Activated CD8-positive, alpha-beta memory T cell treated with anti-CD3 and anti-CD28 coated beads for 36 hours (primary cell): ENCODE measurements around the gene IFI35. TPM values are rescaled to one million over a fixed set of nuclear protein-coding genes. Genes with fewer than 3 reads are reported as not detected.
"Not testable (repeated sequence)": the region's sequence is repeated elsewhere in the genome, so short reads cannot be mapped to it uniquely, and the experiment has no call there.

Source experiments
- CTCF ChIA-PET: fragments of 350-600 bp; sonication (Branson Sonifier 250); formaldehyde crosslinking; loops from one replicate; lab custom pipeline; 2021; ENCODE audit warnings: antibody characterized with exemption; lab: Charles Lee
- POLR2A ChIA-PET: fragments of 350-600 bp; sonication (Branson Sonifier 250); formaldehyde crosslinking; loops from one replicate; lab custom pipeline; 2021; ENCODE audit warnings: antibody characterized with exemption; lab: Charles Lee
- total RNA-seq, 2 experiments: library from RNA; stranded (reverse); gene quantifications; one replicate each; pipeline ENCODE4 v1.2.3, GENCODE V29; 2021

IFI35 gene
- total RNA-seq, 2 experiments from 2014 or later, result 19.0 to 21.9 TPM

DNA sequence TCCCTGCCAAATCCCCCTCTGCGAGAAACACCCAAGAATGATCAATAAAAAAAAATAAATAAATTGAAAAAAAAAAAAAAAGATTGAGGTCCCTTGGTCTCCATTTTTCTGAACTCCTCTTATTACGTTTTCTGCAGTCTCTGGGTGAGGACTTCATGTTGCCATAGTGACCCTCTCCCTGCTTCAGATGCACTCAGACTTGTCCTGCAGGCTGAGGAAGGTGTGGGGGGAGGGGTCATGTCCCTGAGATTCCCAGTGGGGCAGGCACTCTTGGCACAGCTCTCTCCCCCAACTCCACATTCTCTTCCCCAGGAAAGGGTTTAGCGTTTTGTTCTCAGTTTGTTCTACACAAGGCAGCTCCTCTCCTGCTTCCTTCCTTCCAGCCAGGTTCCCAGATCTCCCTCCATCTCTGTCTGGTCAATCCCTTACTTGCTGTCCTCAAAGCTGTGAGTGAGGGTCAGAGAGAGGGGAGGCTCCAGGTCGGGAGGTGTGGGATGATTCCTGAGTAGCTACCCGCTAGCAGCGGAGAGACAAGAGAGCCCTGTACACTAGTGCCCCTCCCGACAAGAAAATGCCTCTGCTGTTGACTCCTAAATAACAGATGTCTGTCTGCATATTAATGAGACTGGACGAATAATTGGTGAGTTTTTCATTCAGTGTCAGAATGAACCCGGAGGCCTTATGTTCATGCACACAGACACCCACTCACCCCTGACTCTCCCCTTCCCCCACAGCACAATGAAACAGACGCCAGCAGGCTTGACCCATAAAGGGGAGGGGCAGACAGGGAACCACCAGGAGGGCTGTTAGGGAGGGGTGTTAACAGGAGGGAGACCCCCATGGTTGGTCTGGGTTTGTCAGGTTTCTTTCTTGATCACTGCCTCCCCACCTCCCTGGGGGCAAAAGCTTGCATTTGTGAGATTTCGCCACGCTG lies 27.6 kb downstream of the IFI35 start:
- ChIA-PET CTCF (interaction anchor here (1.0 kb wide), 1 partner anchor 12 kb away, joined by 3 read pairs; the partner anchor contains the start of gene VAT1), POLR2A (interaction anchor here (0.9 kb wide), 1 partner anchor 12 kb away, joined by 3 read pairs; the partner anchor contains the start of gene VAT1)

- ChIA-PET POLR2A (no interaction called here), CTCF (no interaction called here)
These were observed 28.3 kb downstream of the IFI35 start for GRCh38 chr17:43034894-43035293.

DNA sequence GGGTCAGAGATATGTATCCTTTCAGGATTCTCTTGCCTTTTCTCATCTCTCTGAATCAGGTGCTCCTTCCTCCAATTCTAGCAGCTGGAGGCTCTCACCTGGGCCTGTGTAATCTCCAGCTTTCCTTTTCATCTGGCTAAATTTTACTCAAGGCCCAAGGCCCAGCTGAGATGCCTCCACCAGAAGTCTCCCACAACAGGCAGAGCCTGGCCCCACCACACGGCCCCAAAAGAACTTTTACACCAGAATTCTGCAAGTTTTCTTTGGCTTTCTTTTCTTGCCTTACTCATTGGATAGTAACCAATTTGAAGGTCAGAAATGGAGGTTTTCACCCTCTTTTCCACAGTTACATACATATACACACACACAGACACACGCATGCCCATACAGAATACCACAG lies 33.1 kb downstream of the IFI35 start:
- ChIA-PET CTCF (no interaction called here), POLR2A (no interaction called here)

- ChIA-PET POLR2A (no interaction called here), CTCF (no interaction called here)
These were observed 34.1 kb downstream of the IFI35 start for GRCh38 chr17:43040655-43041054.

DNA sequence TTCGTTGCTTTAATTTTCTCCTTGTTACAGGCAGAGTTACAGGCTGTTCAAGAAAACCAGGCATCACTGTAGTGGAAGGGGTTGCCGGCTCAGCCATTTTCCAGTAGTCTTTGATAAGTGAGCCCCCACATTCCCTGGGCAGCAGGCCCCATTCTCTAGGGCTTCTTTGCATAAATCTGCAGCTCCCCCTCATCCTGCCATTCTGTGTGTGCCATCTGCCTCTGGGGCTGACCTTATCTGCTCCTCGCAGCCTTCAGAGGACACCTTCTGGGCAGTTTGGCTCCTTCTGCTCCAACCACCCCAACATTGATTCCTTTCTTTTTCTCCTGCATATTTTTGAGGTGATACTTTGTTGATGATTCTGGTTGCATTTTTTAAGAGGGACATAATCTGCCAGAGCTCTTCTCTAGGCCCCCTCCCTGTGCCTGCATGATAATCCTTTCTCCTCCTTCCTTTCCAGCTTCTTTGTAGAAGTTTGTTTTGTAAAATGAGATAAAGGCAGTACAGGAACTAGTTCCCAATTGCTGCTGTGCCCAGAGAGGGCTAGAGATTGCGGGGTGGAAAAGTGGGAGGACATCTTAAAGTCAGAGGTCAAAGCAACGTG lies 35.5 kb downstream of the IFI35 start:
- POLR2A ChIA-PET, result no interaction called here
- CTCF ChIA-PET, result no interaction called here

DNA sequence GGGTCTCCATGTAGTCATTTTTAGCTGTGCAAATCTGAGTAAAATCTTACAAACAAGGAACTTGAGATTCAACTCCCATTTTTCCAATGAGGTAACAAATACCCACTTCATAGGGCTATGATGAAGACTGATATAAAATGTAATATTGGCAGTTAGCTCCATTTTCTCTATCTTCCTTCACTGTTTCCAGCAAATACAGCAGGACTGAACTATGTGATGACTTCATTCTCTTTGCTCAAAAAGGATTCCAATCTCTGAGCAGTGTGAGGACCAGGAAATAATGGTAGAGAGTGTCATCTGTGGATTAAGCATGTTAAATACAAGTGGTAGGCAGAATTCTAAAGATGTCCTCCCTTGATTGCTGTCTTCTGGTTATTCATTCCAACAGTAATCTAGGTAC lies 36.7 kb downstream of the IFI35 start:
- POLR2A ChIA-PET, result interaction anchor here (0.6 kb wide), 1 partner anchor 70 kb away, joined by 3 read pairs; no protein-coding TSS in a partner anchor
- CTCF ChIA-PET, result no interaction called here

DNA sequence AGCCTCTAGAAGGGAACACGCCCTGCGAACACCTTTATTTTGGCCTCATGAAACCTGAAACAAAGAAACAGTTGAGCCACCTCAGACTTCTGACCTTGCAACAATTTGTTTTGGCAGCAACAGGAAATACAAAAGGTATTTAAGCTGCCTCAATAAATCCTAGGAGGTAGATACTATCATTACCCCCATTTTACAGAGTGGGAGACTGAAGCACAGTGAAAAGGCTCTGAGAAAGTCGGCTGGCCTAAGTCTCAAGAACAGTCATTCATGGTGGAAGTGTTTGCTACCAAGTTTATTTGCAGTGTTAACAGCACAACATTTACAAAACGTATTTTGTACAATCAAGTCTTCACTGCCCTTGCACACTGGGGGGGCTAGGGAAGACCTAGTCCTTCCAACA lies 37.4 kb downstream of the IFI35 start:
- POLR2A ChIA-PET, result no interaction called here
- CTCF ChIA-PET, result no interaction called here

- ChIA-PET CTCF (no interaction called here), POLR2A (no interaction called here)
These were observed 45.4 kb downstream of the IFI35 start for GRCh38 chr17:43051969-43052368.

DNA sequence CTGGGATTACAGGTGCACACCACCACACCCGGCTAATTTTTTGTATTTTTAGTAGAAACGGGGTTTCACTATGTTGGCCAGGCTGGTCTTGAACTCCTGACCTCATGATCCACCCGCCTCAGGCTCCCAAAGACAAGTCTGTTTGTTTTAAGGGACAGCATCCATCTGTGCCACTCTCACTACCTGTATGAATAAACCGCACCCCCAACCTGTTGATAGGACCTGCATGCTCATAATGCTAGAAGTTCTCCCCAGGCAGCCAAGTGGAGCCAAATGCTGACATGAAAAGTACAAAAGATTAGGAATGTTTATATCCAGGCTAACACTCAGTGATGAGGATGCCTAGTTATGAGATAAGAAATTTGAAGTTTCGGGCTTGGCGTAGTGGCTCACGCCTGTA lies 46.4 kb downstream of the IFI35 start:
- POLR2A ChIA-PET, CTCF ChIA-PET: not testable (repeated sequence)

- POLR2A ChIA-PET, result no interaction called here
- CTCF ChIA-PET, result interaction anchor here (0.7 kb wide), 1 partner anchor 90 kb away, joined by 5 read pairs; no protein-coding TSS in a partner anchor
These were observed 49.5 kb downstream of the IFI35 start for GRCh38 chr17:43056051-43056450.

GRCh38 chr17:43062984-43063638 lies 56.5 kb downstream of the IFI35 start:
- CTCF ChIA-PET, result no interaction called here
- POLR2A ChIA-PET, result no interaction called here

Other genes with a start within 250 kb of the IFI35 start
- gene RAMP2, start 245.6 kb upstream of the IFI35 start, total RNA-seq, result not detected
- 10 to 100 TPM; 95.2 to 96.5 TPM for gene VPS25, start 233.3 kb upstream of the IFI35 start, total RNA-seq
- under 1 TPM; 0.23 to 0.38 TPM for gene WNK4, start 226.2 kb upstream of the IFI35 start, total RNA-seq
- 10 to 100 TPM; 54.0 to 56.7 TPM for gene COA3, start 208.1 kb upstream of the IFI35 start, total RNA-seq
- gene CNTD1, start 207.9 kb upstream of the IFI35 start, total RNA-seq, result not detected
- 10 to 100 TPM; 86.2 to 88.3 TPM for gene BECN1, start 182.5 kb upstream of the IFI35 start, total RNA-seq
- gene PSME3, start 173.4 kb upstream of the IFI35 start, total RNA-seq, result 100 to 1,000 TPM; 226 to 244 TPM
- 1 to 10 TPM; 2.4 to 2.6 TPM for gene AOC2, start 162.2 kb upstream of the IFI35 start, total RNA-seq
- 1 to 10 TPM; 1.0 TPM for gene AOC3, start 155.6 kb upstream of the IFI35 start, total RNA-seq
- not detected for gene G6PC1, start 106.0 kb upstream of the IFI35 start, total RNA-seq
- 10 to 100 TPM; 88.5 to 95.4 TPM for gene AARSD1, start 42.3 kb upstream of the IFI35 start, total RNA-seq
- gene PTGES3L, start 26.7 kb upstream of the IFI35 start, total RNA-seq, result under 1 TPM; 0.63 to 0.80 TPM
- gene RUNDC1, start 26.2 kb upstream of the IFI35 start, total RNA-seq, result 10 to 100 TPM; 14.4 to 14.9 TPM
- gene RPL27, start 8.4 kb upstream of the IFI35 start, total RNA-seq, result 1,000 to 10,000 TPM; 1,386 to 1,409 TPM
- 10 to 100 TPM; 33.6 to 36.0 TPM for gene VAT1, start 15.6 kb downstream of the IFI35 start, total RNA-seq
- gene RND2, start 18.4 kb downstream of the IFI35 start, total RNA-seq, result under 1 TPM; 0.06 TPM
- 10 to 100 TPM; 77.5 to 82.1 TPM for gene BRCA1, start 118.6 kb downstream of the IFI35 start, total RNA-seq
- gene NBR1, start 164.4 kb downstream of the IFI35 start, total RNA-seq, result 10 to 100 TPM; 35.5 to 37.0 TPM
- 1 to 10 TPM; 8.6 to 9.6 TPM for gene TMEM106A, start 205.1 kb downstream of the IFI35 start, total RNA-seq
- under 1 TPM in 1 of 2 experiments, not detected in 1; 0.31 TPM for gene CCDC200, start 221.8 kb downstream of the IFI35 start, total RNA-seq
- 1,000 to 10,000 TPM; 2,386 to 3,070 TPM for gene RNU2-1, start 227.2 kb downstream of the IFI35 start, total RNA-seq